GM23338 (cell line): Measurements from ENCODE around the gene LENG9. TPM values are rescaled to one million over a fixed set of nuclear protein-coding genes. Genes with fewer than 3 reads are reported as not detected.

Source experiments
- ATAC-seq: fragments of 200-7000 bp; cut with Tn5 transposase; 3 replicates; pipeline ENCODE4 v1.9.1; 2020
- DNase-seq: peaks from one replicate; pipeline ENCODE4 v3.0.0-alpha.2; 2015; ENCODE audit warnings: low spot score
- H2AFZ ChIP-seq: fragments of 200-600 bp; sonication (generic); 2 replicates; pipeline ENCODE4 v1.8.0; 2016; ENCODE audit warnings: antibody characterized with exemption, mild to moderate bottlenecking, moderate library complexity
- H3F3A ChIP-seq: fragments of 200-600 bp; sonication (generic); replicated peaks from 2 replicates; pipeline ENCODE4 v1.8.0; 2017; ENCODE audit warnings: antibody characterized with exemption, mixed run types, low read depth
- H3K27ac ChIP-seq: fragments of 200-600 bp; sonication (generic); 2 replicates; pipeline ENCODE4 v1.6.1; 2016; ENCODE audit warnings: low read depth
- H3K27me3 ChIP-seq: fragments of 200-600 bp; sonication (generic); 2 replicates; pipeline ENCODE4 v1.8.0; 2016; ENCODE audit warnings: mild to moderate bottlenecking, mixed run types, moderate library complexity; ENCODE audit not compliant: insufficient read depth
- H3K36me3 ChIP-seq: fragments of 200-600 bp; sonication (generic); 2 replicates; pipeline ENCODE4 v1.8.0; 2016; ENCODE audit warnings: mild to moderate bottlenecking; ENCODE audit not compliant: insufficient read depth
- H3K4me1 ChIP-seq: fragments of 200-600 bp; sonication (generic); 2 replicates; pipeline ENCODE4 v1.8.0; 2016; ENCODE audit warnings: mild to moderate bottlenecking, moderate library complexity; ENCODE audit not compliant: insufficient read depth
- H3K4me2 ChIP-seq: fragments of 200-600 bp; sonication (generic); 2 replicates; pipeline ENCODE4 v1.7.1; 2017; ENCODE audit warnings: mixed run types
- H3K4me3 ChIP-seq: fragments of 200-600 bp; sonication (generic); 2 replicates; pipeline ENCODE4 v1.6.1; 2016; ENCODE audit warnings: mixed run types
- H3K79me2 ChIP-seq: fragments of 200-600 bp; sonication (generic); replicated peaks from 2 replicates; pipeline ENCODE4 v1.8.0; 2017; ENCODE audit warnings: mild to moderate bottlenecking; ENCODE audit not compliant: insufficient read depth
- H3K9me2 ChIP-seq: fragments of 200-600 bp; sonication (generic); 2 replicates; pipeline ENCODE4 v1.8.0; 2017; ENCODE audit not compliant: insufficient read depth
- H4K20me1 ChIP-seq: fragments of 200-600 bp; sonication (generic); replicated peaks from 2 replicates; pipeline ENCODE4 v1.8.0; 2017; ENCODE audit warnings: mild to moderate bottlenecking; ENCODE audit not compliant: insufficient read depth
- H3K27ac Mint-ChIP-seq: 2 replicates; pipeline ENCODE4 v1.8.0; 2020; ENCODE audit warnings: inconsistent platforms, mild to moderate bottlenecking, moderate library complexity, mixed read lengths
- H3K27me3 Mint-ChIP-seq: 3 replicates; pipeline ENCODE4 v1.8.0; 2022; ENCODE audit warnings: low read depth, mild to moderate bottlenecking, moderate library complexity, mixed read lengths, inconsistent platforms; ENCODE audit not compliant: insufficient read depth, poor library complexity
- H3K36me3 Mint-ChIP-seq: 3 replicates; pipeline ENCODE4 v1.8.0; 2021; ENCODE audit warnings: low read depth, mild to moderate bottlenecking, inconsistent platforms, moderate library complexity, mixed read lengths
- H3K4me1 Mint-ChIP-seq: 3 replicates; pipeline ENCODE4 v1.8.0; 2020; ENCODE audit warnings: mild to moderate bottlenecking, inconsistent platforms, mixed read lengths
- H3K4me3 Mint-ChIP-seq: 3 replicates; pipeline ENCODE4 v1.8.0; 2021; ENCODE audit warnings: moderate library complexity, mild to moderate bottlenecking, inconsistent platforms, mixed read lengths
- H3K9me3 Mint-ChIP-seq: 3 replicates; pipeline ENCODE4 v1.8.0; 2020; ENCODE audit warnings: moderate library complexity, mild to moderate bottlenecking, inconsistent platforms, mixed read lengths
- CREB1 ChIP-seq: fragments of 250-450 bp; sonication (Bioruptor Pico); IDR thresholded peaks from 2 replicates; pipeline ENCODE4 v1.5.0; 2020; ENCODE audit warnings: low read depth, mild to moderate bottlenecking, moderate library complexity
- CTCF ChIP-seq, 2 experiments: fragments of 200-600 bp in 1 of 2; sonication (generic) in 1 of 2; conservative IDR thresholded peaks; 2 replicates each; pipeline versions ENCODE4 v1.5.1 to v1.6.1; 2016 to 2017; ENCODE audit warnings: antibody characterized with exemption in 2 of 2, low read depth in 2 of 2, mild to moderate bottlenecking in 2 of 2, moderate library complexity in 1 of 2
- EZH2phosphoT487 ChIP-seq: fragments of 200-600 bp; sonication (generic); IDR thresholded peaks from one replicate; pipeline ENCODE4 v1.8.1; 2018; ENCODE audit warnings: antibody characterized with exemption; ENCODE audit not compliant: unreplicated experiment
- NANOG ChIP-seq: IDR thresholded peaks from 2 replicates; pipeline ENCODE4 v1.6.1; 2016; ENCODE audit warnings: antibody characterized with exemption, borderline replicate concordance
- POLR2AphosphoS5 ChIP-seq: IDR thresholded peaks from 2 replicates; pipeline ENCODE4 v1.6.1; 2016; ENCODE audit warnings: antibody characterized with exemption, low read depth
- REST ChIP-seq: IDR thresholded peaks from one replicate; pipeline ENCODE4 v1.6.1; 2018; ENCODE audit warnings: antibody characterized with exemption; ENCODE audit not compliant: unreplicated experiment
- STAT1 ChIP-seq: IDR thresholded peaks from one replicate; pipeline ENCODE4 v1.6.1; 2016; ENCODE audit warnings: antibody characterized with exemption; ENCODE audit not compliant: unreplicated experiment
- ZNF114 ChIP-seq: fragments of 250-450 bp; sonication (Bioruptor Pico); IDR thresholded peaks from 2 replicates; pipeline ENCODE4 v1.5.0; 2020; ENCODE audit warnings: mild to moderate bottlenecking, moderate library complexity
- ZNF331 ChIP-seq: fragments of 250-450 bp; sonication (Bioruptor Pico); IDR thresholded peaks from 2 replicates; pipeline ENCODE4 v1.5.0; 2020; ENCODE audit warnings: low read depth, mild to moderate bottlenecking, moderate library complexity
- ZNF462 ChIP-seq: fragments of 250-450 bp; sonication (Bioruptor Pico); IDR thresholded peaks from 2 replicates; pipeline ENCODE4 v1.5.0; 2020; ENCODE audit warnings: mild to moderate bottlenecking, moderate library complexity
- polyA plus RNA-seq: library from polyadenylated mRNA; unstranded; fragments of >200 nt; fragmentation: Nextera tagmentation; extraction: Ambion mirVana; gene quantifications from 2 replicates; pipeline ENCODE4 v1.2.1, GENCODE V29; 2016
- total RNA-seq: library from RNA; depleted of rRNA; stranded (reverse); fragments of >200 nt; shearing (Covaris generic); gene quantifications from 2 replicates; pipeline ENCODE4 v1.2.3, GENCODE V29; 2014

The LENG9 gene
- total and polyA plus RNA-seq, 2 experiments from 2014 or later = 0.26 to 6.4 TPM

DNA sequence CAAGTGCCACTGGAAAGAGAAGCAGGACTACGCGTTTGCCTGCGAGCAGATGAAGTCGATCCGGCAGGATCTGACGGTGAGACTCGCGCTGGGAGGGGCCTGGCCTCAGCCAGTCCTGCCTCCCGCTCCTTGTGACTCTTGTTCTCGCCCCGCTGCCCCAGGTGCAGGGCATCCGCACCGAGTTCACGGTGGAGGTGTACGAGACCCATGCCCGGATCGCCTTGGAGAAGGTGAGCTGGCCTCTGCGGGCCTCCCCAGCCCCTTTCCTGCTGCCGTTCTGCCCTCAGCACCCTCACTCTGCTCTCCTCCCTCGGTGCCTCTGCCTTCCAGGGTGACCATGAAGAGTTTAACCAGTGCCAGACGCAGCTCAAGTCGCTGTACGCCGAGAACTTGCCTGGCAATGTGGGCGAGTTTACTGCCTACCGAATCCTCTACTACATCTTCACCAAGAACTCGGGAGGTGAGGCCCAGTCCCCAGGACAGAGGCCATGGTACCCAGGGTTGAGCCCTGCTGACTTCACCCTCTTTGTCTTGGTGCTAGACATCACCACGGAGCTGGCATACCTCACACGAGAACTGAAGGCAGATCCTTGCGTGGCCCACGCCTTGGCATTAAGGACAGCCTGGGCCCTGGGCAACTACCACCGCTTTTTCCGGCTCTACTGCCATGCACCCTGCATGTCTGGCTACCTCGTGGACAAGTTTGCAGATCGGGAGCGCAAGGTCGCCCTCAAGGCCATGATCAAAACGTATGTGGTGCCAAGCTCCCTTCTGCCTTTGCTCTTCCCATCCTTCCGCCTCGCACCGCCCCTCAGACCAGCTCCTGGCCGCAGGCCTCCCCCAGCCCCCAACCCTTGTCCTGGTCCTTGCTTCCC is 5.6 kb downstream of the LENG9 start:
- H3K9me3 Mint-ChIP-seq = no peaks in the 10 kb centered on the region
- Histone ChIP-seq H3K79me2 (peaks cover 6% of the 10 kb centered on the region; the same call in 1 of the 2 replicates), H3K4me2 (no peak overlapping the region), H3K36me3 (peaks cover 27% of the 10 kb centered on the region), H3K27ac (no peak overlapping the region), H3K27me3 (no peaks in the 10 kb centered on the region), H2AFZ (no peak overlapping the region), H3K4me3 (no peak overlapping the region), H4K20me1 (peaks cover 6% of the 10 kb centered on the region; the same call in 1 of the 2 replicates), H3F3A (peaks cover 6% of the 10 kb centered on the region; the same call in 1 of the 2 replicates), H3K9me2 (no peaks in the 10 kb centered on the region), H3K4me1 (peaks cover 3% of the 10 kb centered on the region; the same call in 1 of the 2 replicates)
- no peak for ATAC-seq
- TF ChIP-seq CTCF (conservative IDR thresholded peaks at IDR 0.05; ENCODE audit: low read depth in 2 of 2) (no peak), EZH2phosphoT487 (no peak), NANOG (no peak), STAT1 (no peak), POLR2AphosphoS5 (no peak), ZNF114 (CRISPR knock-in tag) (no peak), ZNF331 (no peak), CREB1 (no peak), REST (no peak), ZNF462 (CRISPR knock-in tag) (no peak)
- H3K4me3 Mint-ChIP-seq = no peak overlapping the region; the same call in 2 of the 3 replicates
- peaks cover 10% of the 10 kb centered on the region; the same call in 2 of the 3 replicates for H3K4me1 Mint-ChIP-seq
- H3K27me3 Mint-ChIP-seq = peaks cover 12% of the 10 kb centered on the region
- H3K36me3 Mint-ChIP-seq = peaks cover 77% of the 10 kb centered on the region
- no peak for DNase-seq
- H3K27ac Mint-ChIP-seq = no peak overlapping the region; the same call in 1 of the 2 replicates
